ENCODE results near the gene HLA-DRB5.

DNA sequence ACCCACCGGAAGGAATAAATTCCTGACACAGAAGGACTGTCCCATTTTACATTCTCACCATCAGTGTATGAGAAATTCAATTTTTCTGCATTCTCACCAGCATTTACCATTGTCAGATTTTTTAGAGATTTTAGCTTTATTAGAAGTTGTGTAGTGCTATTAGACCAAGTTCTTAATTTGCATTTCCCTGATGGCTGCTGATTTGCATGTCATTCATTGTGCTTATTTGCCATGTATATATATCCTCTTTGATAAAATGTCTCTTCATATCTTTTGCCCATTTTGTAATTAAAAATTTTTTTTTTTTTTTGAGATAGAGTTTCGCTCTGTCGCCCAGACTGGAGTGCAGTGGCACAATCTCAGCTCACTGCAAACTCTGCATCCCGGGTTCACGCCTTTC, 9.8 kb upstream of the HLA-DRB5 start:
- TF ChIP-seq, protein P1, sequence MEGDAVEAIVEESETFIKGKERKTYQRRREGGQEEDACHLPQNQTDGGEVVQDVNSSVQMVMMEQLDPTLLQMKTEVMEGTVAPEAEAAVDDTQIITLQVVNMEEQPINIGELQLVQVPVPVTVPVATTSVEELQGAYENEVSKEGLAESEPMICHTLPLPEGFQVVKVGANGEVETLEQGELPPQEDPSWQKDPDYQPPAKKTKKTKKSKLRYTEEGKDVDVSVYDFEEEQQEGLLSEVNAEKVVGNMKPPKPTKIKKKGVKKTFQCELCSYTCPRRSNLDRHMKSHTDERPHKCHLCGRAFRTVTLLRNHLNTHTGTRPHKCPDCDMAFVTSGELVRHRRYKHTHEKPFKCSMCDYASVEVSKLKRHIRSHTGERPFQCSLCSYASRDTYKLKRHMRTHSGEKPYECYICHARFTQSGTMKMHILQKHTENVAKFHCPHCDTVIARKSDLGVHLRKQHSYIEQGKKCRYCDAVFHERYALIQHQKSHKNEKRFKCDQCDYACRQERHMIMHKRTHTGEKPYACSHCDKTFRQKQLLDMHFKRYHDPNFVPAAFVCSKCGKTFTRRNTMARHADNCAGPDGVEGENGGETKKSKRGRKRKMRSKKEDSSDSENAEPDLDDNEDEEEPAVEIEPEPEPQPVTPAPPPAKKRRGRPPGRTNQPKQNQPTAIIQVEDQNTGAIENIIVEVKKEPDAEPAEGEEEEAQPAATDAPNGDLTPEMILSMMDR (IDR thresholded peaks at IDR 0.05; ENCODE audit: low read depth, low read length, poor library complexity, severe bottlenecking), result no peak
- no peak for TF ChIP-seq EZH2phosphoT487 (IDR thresholded peaks at IDR 0.05; ENCODE audit: borderline replicate concordance, low read length)
